ENCODE results near the gene TBC1D7.
A peak's percentile ranks its signal among the peaks of the same experiment; 100 is the strongest.

The TBC1D7 gene

DNA sequence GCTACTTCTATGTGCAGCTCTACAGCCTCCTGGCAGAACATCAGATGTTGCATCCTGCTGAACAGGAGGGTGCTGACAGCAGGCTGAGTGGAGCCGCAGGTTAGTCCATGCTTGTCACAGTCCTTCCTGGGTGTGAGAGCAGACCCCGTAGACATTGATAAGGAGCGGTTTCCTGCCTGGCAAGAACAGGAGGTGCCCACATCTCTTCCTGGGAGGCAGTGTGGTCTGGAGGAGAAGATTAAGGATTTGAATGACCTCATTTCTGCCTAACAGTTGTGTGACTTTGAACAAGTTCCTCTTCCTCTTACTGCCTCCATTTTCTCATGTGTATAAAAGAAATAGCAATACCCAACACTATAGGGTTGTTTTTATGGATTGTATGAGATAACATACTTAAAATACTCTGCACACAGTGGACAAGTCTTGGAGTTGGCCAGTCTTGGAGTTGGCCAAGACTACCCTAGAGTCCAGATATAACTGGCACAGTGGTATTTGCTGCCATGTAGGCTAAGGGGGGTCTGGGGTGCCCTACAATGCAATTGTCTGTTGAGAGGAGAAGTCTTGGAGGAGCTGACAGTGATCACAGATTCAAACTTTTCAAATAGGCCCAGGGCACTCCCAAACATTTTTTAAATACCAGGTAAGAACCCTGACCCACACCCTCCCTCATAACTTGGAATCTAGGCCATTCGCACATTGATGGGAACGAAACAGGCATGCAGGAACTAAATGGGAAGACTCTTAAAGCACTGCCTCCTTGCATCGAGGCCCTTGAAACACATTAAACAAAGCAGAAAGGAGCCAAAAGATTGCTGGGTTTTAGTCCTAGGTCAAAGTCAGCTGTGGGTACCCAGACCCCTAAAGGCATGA is 32.6 kb upstream of the TBC1D7 start:
- no peaks in the 10 kb centered on the region for H3K27me3 ChIP-seq (replicated peaks; ENCODE audit: control insufficient read depth, insufficient read depth, low read length)
- no peak overlapping the region for H3K4me3 ChIP-seq (replicated peaks; ENCODE audit: low read depth, low read length)
- DNase-seq (ENCODE audit: extremely low read depth, insufficient read length), result no peak
- peaks cover 11% of the 10 kb centered on the region for H3K36me3 ChIP-seq (ENCODE audit: control insufficient read depth, insufficient read depth, low read length)
- TF ChIP-seq, protein P1, sequence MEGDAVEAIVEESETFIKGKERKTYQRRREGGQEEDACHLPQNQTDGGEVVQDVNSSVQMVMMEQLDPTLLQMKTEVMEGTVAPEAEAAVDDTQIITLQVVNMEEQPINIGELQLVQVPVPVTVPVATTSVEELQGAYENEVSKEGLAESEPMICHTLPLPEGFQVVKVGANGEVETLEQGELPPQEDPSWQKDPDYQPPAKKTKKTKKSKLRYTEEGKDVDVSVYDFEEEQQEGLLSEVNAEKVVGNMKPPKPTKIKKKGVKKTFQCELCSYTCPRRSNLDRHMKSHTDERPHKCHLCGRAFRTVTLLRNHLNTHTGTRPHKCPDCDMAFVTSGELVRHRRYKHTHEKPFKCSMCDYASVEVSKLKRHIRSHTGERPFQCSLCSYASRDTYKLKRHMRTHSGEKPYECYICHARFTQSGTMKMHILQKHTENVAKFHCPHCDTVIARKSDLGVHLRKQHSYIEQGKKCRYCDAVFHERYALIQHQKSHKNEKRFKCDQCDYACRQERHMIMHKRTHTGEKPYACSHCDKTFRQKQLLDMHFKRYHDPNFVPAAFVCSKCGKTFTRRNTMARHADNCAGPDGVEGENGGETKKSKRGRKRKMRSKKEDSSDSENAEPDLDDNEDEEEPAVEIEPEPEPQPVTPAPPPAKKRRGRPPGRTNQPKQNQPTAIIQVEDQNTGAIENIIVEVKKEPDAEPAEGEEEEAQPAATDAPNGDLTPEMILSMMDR (IDR thresholded peaks at IDR 0.05; ENCODE audit: insufficient read depth, low read length, poor library complexity, severe bottlenecking), result no peak

DNA sequence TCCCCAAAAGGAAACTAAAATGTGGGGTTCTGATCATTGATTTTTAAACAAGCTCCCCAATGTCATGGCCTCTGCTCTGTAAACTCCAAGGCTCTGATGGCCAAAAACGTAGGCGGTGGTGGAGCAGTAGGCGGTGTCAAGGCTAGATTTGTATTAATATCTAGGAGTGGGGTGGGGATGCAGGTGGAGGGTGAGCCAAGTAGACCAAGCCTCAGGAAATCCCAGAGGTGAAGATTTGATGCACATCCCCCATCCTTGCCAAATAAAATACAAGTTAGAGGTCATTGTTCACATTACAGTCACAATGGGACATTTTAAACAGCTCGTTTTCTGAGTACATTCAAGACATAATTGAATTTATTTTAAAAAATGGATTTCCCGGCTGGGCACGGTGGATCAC is 30.9 kb upstream of the TBC1D7 start:
- TF ChIP-seq, protein P1 (IDR thresholded peaks at IDR 0.05; ENCODE audit: insufficient read depth, low read length, poor library complexity, severe bottlenecking), result no peak
- no peak for DNase-seq (ENCODE audit: extremely low read depth, insufficient read length)

DNA sequence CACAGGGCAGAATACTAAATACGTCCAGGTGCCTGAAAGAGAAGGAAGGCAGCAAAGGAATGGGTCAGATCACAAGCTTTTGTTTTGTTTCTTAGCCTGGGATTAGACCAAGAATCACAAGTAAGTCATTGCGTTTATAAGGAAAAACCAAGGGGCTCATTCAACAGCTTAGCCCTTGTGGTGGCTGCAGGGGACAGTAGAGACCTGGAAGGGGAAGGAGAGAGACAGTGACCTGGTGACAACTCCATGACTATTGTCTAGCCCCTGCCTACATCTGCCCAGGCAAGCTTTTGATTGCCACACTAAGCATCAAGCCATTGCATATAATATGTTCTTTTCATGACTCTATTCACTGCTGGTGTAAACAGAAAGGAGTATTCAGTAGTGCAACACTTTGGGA is 30.2 kb upstream of the TBC1D7 start:
- no peaks in the 10 kb centered on the region for H3K27me3 ChIP-seq (replicated peaks; ENCODE audit: control insufficient read depth, insufficient read depth, low read length)

More for the DNA sequence above, 30.9 kb upstream of the TBC1D7 start:
- H3K36me3 ChIP-seq (ENCODE audit: control insufficient read depth, insufficient read depth, low read length), result peaks cover 7% of the 10 kb centered on the region
- no peaks in the 10 kb centered on the region for H3K27me3 ChIP-seq (replicated peaks; ENCODE audit: control insufficient read depth, insufficient read depth, low read length)
- no peak overlapping the region for H3K4me3 ChIP-seq (replicated peaks; ENCODE audit: low read depth, low read length)

DNA sequence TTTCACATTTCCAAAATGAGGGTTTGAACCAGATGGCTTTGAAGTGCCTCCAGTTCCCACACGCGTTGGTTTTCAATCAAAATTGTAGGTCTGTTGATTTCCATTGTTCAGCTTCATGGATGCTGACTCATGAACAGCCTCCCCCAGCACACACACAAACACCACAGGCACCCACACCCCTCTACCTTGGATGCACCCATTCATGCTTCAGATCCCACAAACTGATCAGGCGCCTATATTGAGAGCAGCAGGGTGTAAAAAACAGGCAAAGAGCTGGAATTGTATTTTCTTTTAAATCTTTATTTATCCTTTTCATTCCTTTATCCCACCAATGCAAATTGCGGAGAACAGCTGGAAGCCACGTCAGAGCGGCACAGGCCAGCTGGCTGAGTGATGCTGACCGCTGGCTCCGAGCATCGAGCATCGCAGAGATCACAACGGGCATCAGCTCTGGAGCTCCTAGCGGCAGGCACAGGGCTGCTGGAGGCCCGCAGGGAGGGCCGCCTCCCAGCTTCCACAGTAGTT is 29.3 kb upstream of the TBC1D7 start:
- TF ChIP-seq, protein P1 (IDR thresholded peaks at IDR 0.05; ENCODE audit: insufficient read depth, low read length, poor library complexity, severe bottlenecking), result no peak
- Histone ChIP-seq H3K27me3 (replicated peaks; ENCODE audit: control insufficient read depth, insufficient read depth, low read length) (no peaks in the 10 kb centered on the region), H3K36me3 (ENCODE audit: control insufficient read depth, insufficient read depth, low read length) (peaks cover 5% of the 10 kb centered on the region), H3K4me3 (replicated peaks; ENCODE audit: low read depth, low read length) (no peak overlapping the region)
- no peak for DNase-seq (ENCODE audit: extremely low read depth, insufficient read length)

More for the DNA sequence above, 30.2 kb upstream of the TBC1D7 start:
- TF ChIP-seq, protein P1 (IDR thresholded peaks at IDR 0.05; ENCODE audit: insufficient read depth, low read length, poor library complexity, severe bottlenecking), result no peak
- DNase-seq (ENCODE audit: extremely low read depth, insufficient read length), result no peak
- H3K36me3 ChIP-seq (ENCODE audit: control insufficient read depth, insufficient read depth, low read length), result peaks cover 5% of the 10 kb centered on the region
- no peak overlapping the region for H3K4me3 ChIP-seq (replicated peaks; ENCODE audit: low read depth, low read length)

DNA sequence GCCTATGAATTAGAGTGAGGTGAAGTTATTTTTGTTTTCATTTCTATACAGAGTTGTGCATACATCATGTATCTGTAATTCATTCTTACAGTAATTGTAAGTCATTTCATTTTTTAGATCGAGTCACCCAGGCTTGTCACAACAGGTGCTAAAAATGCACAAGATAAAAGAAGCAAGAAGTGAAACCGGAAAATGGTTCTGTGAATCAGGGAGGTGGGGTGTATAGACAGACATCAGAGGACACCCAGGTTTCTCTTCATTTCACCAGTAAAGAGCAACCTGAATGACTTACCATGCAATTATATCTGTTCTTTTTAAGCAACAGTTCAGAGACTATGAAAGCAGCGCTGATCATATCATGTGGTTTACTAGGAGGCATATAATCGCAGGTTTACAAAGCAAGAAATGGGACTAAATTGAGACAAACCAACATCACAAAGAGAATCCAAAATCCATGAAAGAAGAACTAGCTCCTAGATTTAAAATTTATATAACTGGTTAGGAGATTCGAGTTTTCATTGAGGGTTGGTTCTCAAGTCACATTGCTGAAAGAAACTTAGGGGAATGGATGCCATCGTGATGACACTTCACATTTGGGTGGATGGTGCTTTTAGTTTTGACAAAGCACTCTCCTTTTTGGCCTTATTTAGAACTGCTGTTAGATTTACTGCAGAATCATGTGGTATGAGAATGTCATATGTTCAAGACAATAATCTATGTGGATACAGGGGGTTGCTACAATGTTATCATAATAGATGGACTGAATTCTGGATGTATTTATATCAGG is 27.9 kb upstream of the TBC1D7 start:
- Histone ChIP-seq H3K27me3 (replicated peaks; ENCODE audit: control insufficient read depth, insufficient read depth, low read length) (no peaks in the 10 kb centered on the region), H3K4me3 (replicated peaks; ENCODE audit: low read depth, low read length) (peak overlapping the region; percentile 45), H3K36me3 (ENCODE audit: control insufficient read depth, insufficient read depth, low read length) (peaks cover 3% of the 10 kb centered on the region)
- DNase-seq (ENCODE audit: extremely low read depth, insufficient read length), result peak; percentile 84
- TF ChIP-seq, protein P1 (IDR thresholded peaks at IDR 0.05; ENCODE audit: insufficient read depth, low read length, poor library complexity, severe bottlenecking), result no peak
